Measurements from ENCODE around the gene TRIM32.

The TRIM32 gene

GRCh38 chr9:116736399-116737151, 49.5 kb downstream of the TRIM32 start:
- DNase-seq (ENCODE audit: insufficient read length, low spot score) (no peak), FAIRE-seq (no peak)
- no peak for TF ChIP-seq CTCF (IDR thresholded peaks at IDR 0.05; ENCODE audit: insufficient read depth, missing control alignments)

- FAIRE-seq = no peak
- peak; percentile 93 for DNase-seq (ENCODE audit: insufficient read length, low spot score)
- TF ChIP-seq CTCF (IDR thresholded peaks at IDR 0.05; ENCODE audit: insufficient read depth, missing control alignments) = peak; percentile 96
These were observed 50.0 kb downstream of the TRIM32 start for GRCh38 chr9:116737152-116737546.

GRCh38 chr9:116741086-116741740, 54.1 kb downstream of the TRIM32 start:
- no peak for TF ChIP-seq CTCF (IDR thresholded peaks at IDR 0.05; ENCODE audit: insufficient read depth, missing control alignments)
- DNase-seq (ENCODE audit: insufficient read length, low spot score) (no peak), FAIRE-seq (no peak)

- FAIRE-seq (no peak), DNase-seq (ENCODE audit: insufficient read length, low spot score) (no peak)
- no peak for TF ChIP-seq CTCF (IDR thresholded peaks at IDR 0.05; ENCODE audit: insufficient read depth, missing control alignments)
These were observed 54.6 kb downstream of the TRIM32 start for GRCh38 chr9:116741742-116742141.

- FAIRE-seq (no peak), DNase-seq (ENCODE audit: insufficient read length, low spot score) (no peak)
- TF ChIP-seq CTCF (IDR thresholded peaks at IDR 0.05; ENCODE audit: insufficient read depth, missing control alignments) = no peak
These were observed 62.1 kb downstream of the TRIM32 start for GRCh38 chr9:116749176-116749575.

- TF ChIP-seq CTCF (IDR thresholded peaks at IDR 0.05; ENCODE audit: insufficient read depth, missing control alignments) = no peak
- no peak for DNase-seq (ENCODE audit: insufficient read length, low spot score)
- no peak for FAIRE-seq
These were observed 62.7 kb downstream of the TRIM32 start for GRCh38 chr9:116749772-116750171.

GRCh38 chr9:116750510-116750909, 63.4 kb downstream of the TRIM32 start:
- FAIRE-seq = no peak
- TF ChIP-seq CTCF (IDR thresholded peaks at IDR 0.05; ENCODE audit: insufficient read depth, missing control alignments) = no peak
- DNase-seq (ENCODE audit: insufficient read length, low spot score) = no peak
